Measurements from ENCODE around the gene PER3.

DNA sequence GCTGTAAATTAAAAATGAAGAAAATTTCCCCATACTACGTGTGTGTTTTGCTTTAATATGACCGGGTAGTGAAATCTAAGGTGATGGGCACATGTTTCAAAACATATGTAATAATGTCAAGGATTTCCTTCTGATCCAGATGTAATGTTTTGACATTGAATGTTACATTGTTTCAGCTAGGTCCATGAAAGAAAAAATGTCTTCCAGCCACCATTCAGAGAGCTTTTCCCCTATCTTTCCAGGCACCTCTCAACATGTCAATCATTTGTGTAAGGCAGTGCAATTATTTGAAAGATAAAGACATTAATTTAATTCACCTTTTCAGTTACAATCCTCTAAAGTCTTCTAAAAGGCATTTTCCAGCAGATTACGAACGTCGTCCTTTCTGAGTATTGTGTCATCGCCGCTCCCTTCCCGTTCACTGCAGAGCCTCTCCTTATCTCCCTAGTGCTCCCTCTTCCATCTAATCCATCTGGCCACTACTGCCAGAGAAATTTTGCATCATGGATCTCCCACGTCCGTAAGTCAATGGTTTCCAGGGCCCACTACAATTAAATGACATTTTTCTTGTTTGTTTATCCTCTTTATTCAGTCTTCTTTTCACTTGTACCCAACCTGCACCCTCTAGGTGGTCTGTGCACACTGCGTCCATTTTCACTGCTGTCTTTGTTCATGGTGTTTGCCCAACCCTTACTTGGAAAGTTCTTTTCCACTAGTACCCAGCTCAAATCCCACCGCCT is 14.2 kb upstream of the PER3 start:
- TF ChIP-seq, protein P1, sequence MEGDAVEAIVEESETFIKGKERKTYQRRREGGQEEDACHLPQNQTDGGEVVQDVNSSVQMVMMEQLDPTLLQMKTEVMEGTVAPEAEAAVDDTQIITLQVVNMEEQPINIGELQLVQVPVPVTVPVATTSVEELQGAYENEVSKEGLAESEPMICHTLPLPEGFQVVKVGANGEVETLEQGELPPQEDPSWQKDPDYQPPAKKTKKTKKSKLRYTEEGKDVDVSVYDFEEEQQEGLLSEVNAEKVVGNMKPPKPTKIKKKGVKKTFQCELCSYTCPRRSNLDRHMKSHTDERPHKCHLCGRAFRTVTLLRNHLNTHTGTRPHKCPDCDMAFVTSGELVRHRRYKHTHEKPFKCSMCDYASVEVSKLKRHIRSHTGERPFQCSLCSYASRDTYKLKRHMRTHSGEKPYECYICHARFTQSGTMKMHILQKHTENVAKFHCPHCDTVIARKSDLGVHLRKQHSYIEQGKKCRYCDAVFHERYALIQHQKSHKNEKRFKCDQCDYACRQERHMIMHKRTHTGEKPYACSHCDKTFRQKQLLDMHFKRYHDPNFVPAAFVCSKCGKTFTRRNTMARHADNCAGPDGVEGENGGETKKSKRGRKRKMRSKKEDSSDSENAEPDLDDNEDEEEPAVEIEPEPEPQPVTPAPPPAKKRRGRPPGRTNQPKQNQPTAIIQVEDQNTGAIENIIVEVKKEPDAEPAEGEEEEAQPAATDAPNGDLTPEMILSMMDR (IDR thresholded peaks at IDR 0.05; ENCODE audit: borderline replicate concordance, extremely low read depth, low read length, poor library complexity, severe bottlenecking): no peak
- no peak for TF ChIP-seq EZH2 (IDR thresholded peaks at IDR 0.05; ENCODE audit: borderline replicate concordance, low read depth, low read length, severe bottlenecking)
